ENCODE data around the gene H2AZ1.

The H2AZ1 gene

DNA sequence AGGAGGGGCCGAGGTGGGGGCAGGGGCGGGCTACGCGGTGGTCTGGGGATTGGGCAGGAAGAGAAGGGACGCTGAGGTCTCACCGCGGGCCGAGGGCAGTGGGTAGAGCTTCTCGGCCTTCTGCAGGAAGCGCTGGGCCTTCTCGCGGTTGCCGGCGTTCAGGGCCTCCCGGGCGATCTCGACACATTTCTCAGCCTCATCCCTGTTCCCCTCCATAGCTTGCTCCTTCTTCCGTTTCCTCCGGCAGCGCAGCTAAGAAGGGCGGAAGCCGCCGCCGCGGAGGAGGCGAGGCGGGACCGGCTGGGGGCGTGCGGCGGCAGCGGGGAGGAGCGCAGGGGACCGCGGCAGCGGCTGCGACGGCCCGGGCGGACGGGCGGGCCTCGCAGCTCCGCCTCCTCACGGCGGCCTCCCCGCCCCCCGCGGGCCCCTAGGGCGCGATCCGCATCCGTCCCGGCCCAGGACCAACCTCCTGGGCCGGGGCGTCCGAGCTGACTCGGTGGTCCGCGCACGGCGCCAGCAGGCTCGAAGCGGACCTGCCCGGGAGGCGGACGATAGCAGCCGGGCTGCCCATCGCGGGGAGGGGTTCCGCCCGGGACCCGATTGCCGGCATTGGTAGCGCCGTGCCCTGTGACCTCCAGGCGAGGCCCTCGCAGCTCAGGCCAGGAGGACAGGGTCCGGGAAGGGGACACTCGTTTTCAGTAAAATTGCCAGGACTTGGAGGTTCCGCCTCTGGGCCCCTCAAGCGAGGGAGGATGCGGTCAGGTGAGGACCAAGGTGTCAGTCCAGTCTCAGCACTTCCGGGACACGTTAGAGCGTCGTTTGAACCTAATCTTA lies 3.5 kb downstream of the H2AZ1 start, which contains the start of gene DNAJB14:
DNAJB14 (minus strand) TSS at position 263 of the 834 bp plus-strand sequence; CDS start at position 216, 47 bp downstream.
- peak; percentile 63 for DNase-seq (ENCODE audit: low read depth, low spot score)

DNA sequence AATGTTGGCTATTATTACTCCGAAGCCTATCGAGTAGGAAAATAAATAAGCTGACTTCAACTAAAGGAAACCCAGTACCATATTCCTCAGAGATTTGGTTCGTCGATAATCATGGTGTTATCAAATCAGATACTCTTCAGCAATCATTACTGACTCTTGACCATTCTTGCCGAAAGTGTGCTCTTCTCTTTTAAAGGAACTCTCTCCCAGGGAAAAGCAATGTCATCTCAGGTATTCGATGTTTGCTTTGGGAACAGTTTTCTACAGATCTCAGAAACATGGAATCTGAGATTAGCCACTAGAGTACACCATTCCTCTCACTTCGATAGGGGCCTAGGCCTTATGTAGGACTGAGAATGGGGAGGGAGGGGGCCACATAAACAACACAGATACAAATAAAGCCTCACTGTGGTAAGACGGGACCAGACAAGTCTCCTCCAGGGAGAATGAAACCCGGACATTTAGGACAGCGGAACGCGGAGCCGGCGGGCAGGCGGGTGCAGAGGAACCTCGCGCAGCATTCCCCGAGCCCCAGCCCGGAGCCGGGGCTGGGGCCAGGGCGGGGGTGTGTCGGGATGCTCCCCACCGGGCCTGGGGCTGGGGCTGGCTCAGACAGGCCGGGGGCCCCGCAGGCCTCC lies 4.2 kb downstream of the H2AZ1 start:
- DNase-seq (ENCODE audit: low read depth, low spot score), result no peak

DNA sequence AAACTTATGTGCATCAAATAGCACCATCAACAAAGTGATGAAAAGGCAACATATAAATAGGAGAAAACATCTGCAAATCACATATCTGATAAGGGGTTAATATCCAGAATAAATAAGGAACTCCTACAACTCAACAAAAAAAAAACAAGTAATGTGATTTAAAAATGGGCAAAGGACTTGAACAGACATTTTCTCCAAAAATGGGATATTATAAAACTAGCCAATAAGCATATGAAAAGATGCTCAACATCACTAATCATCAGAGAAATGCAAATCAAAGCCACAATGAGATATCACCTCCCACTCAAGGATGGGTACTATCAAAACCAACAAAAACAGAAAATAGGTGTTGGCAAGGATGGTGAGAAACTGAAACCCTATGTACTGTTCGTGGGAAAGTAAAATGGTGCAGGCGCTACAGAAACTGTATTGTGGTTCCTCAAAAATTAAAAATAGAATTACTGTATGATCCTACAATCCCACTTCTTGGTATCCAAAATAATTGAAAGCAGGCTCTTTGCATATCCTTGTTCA lies 6.1 kb downstream of the H2AZ1 start:
- no peak for DNase-seq (ENCODE audit: low read depth, low spot score)

DNA sequence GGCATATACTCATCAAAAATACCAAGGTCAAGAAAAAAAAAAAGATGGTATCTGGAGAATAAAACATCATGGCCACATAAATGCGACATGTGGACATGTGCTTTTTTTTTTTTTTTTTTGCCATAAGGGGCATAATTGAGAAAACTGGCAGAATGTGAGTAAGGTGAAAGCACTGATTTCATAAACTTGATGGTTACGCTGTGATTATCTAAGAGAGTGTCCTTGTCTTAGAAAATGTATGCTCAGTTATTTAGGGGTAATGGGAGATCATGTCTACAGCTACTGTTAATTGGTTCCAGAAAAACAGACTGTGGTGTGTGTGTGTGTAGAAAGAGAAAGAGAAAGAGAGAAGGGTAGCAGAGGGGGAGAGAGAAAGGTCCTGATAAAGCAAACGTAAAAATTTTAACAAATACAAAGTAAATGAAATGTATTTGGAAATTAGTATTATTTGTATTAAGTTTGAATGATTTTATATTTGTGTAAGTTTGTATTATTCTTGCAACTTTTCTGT lies 11.8 kb downstream of the H2AZ1 start:
- DNase-seq (ENCODE audit: low read depth, low spot score), result no peak

DNA sequence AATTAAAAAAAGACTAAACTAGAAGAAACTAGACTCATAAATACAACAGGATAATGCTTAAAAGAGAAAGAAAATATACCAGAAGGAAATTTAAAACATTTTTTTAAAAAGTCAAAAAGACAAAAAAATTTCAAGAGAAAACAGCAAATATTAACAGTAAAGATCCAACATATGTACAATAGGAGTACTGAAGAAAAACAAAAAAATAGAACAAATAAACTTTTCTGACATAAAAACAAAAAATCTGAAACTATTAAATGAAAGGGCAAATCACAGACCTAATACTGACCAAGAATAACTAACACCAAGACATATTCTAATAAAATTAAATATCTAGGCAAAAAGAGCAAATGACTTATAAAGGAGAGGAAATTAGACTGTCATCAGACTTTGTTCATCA lies 15.2 kb downstream of the H2AZ1 start:
- no peak for DNase-seq (ENCODE audit: low read depth, low spot score)

DNA sequence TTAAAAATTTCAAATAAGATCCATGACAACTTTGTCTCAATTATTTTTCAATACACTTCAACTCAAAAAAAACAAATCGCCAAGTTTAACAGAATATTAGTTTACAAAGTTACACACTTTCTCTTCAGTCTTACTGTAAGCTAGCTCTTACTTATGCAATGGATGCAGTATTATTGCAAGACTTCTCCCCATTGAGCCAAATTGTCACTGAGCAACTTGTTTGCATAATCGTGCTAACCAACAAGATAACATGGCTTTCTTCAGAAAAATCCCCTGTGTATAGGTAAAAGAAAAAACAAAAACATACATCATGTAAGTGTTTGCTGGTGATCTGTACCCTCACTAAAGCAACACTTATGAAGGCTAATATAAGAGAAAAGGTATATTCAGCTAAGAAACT lies 22.5 kb downstream of the H2AZ1 start:
- DNase-seq (ENCODE audit: low read depth, low spot score), result no peak

DNA sequence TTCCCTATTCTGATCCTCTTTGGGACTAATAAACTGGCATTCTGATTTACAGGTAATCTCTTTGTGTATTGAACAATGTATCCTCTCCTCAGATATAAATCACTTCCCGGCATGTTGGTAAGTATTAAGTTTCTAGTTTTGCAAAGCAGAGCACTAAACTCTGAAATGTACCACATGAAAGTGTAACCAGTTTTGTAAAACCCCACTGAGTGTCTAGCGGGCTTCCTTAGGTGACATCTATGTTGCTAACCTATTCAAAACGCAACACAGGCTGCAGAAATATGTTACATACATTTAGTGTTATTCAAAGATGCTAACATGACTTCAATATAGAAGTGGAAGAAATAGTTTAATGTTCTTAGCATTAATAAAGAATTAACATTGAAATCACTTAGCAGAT lies 28.9 kb downstream of the H2AZ1 start:
- no peak for DNase-seq (ENCODE audit: low read depth, low spot score)

DNA sequence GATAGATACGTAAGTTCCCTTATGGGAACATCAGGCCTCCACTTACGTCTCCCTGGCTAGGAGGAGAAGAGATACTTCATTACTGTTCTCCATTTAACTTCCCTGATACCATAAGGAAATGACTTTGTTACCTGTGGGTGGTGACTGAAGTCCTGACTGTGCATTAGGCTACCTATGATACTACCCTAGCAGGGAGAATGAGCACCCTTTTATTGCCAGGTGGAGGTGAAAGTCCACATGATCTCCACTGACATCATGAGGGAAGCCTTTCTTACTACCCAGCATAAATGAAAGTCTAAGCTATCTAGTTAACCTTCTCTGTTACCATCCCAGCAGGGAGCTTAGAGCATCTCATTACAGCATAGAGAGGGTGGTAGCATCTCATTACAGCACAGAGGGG lies 31.4 kb downstream of the H2AZ1 start:
- no peak for DNase-seq (ENCODE audit: low read depth, low spot score)

DNA sequence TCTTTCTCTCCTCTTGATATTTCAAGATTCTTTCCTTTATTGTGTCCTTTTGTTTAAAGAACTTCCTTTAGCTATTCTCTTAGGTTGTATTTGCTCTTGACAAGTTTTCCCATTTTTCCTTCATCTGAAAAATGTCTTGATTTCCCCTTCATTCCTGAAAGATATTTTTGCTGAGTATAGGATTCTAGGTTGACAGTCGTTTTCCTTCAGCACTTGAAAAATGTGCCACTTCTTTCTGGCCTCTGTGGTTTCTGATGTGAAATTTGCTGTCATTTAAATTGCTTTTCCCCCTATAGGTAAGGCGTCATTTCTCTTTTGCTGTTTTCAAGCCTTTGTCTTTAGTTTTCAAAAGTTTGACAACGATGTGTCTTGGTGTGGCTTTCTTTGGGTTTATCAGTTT lies 32.5 kb downstream of the H2AZ1 start:
- no peak for DNase-seq (ENCODE audit: low read depth, low spot score)

DNA sequence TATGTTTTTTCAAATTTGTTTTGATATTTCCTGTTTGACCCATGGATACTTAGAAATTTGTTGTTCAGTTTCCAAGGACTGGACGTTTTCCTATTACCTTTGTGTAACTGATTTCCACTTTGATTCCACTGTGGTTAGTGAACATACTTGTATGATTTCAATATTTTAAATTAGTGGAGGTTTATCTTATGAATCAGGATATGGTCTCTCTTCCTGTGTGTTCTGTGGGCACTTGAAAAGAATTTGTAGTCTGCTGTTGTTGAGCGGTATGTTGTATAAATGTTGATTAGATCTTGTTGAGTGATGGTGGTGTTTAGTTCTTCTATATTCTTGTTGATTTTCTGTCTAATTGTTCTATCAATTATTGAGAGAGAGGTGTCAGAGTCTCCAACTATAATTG lies 34.6 kb downstream of the H2AZ1 start:
- no peak for DNase-seq (ENCODE audit: low read depth, low spot score)
